Breast epithelium (tissue), 4 donors: ENCODE measurements around the gene TNFSF8. TPM values are rescaled to one million over a fixed set of nuclear protein-coding genes. Genes with fewer than 3 reads are reported as not detected.

Experiments
- DNase-seq, 2 donors: peaks; one replicate each; pipeline ENCODE4 v3.0.0-alpha.2; 2019; ENCODE audit warnings: low spot score in 2 of 2
- H3K27ac ChIP-seq, 2 donors: fragments of 200-600 bp; sonication (generic) in 1 of 2; one replicate each; pipeline ENCODE4 v1.5.1; 2016 to 2019; ENCODE audit warnings: mild to moderate bottlenecking in 1 of 2
- H3K27me3 ChIP-seq, 2 donors: fragments of 200-600 bp; sonication (generic) in 1 of 2; one replicate each; pipeline versions ENCODE4 v1.5.1 to v1.6.0; 2017 to 2019; ENCODE audit warnings: control low read depth in 1 of 2, mild to moderate bottlenecking in 1 of 2
- H3K36me3 ChIP-seq: fragments of 200-600 bp; one replicate; pipeline ENCODE4 v1.5.1; 2019
- H3K4me1 ChIP-seq, 2 donors: fragments of 200-600 bp; sonication (generic); one replicate each; pipeline ENCODE4 v1.5.1; 2016 to 2019; ENCODE audit warnings: control low read depth in 1 of 2
- H3K4me3 ChIP-seq, 3 donors: fragments of 200-600 bp; sonication (generic); 1 replicate in 2 of 3; 2 replicates in 1 of 3; pipeline ENCODE4 v1.5.1; 2016 to 2019; ENCODE audit warnings: mild to moderate bottlenecking in 3 of 3, moderate library complexity in 2 of 3
- H3K9me3 ChIP-seq, 2 donors: fragments of 200-600 bp; sonication (generic) in 1 of 2; one replicate each; pipeline ENCODE4 v1.5.1; 2016 to 2019; ENCODE audit warnings: control low read depth in 1 of 2
- CTCF ChIP-seq, 3 donors: fragments of 450-650 bp; IDR thresholded peaks; one replicate each; pipeline ENCODE4 v1.5.1; 2016 to 2017; ENCODE audit warnings: antibody characterized with exemption in 3 of 3, mild to moderate bottlenecking in 3 of 3, moderate library complexity in 3 of 3
- POLR2A ChIP-seq: fragments of 450-650 bp; IDR thresholded peaks from one replicate; pipeline ENCODE4 v1.6.1; 2016; ENCODE audit warnings: antibody characterized with exemption, mild to moderate bottlenecking, moderate library complexity
- POLR2AphosphoS5 ChIP-seq, 3 donors: sonication (generic); formaldehyde crosslinking; IDR thresholded peaks; one replicate each; pipeline ENCODE4 v1.6.1; 2017; ENCODE audit warnings: antibody characterized with exemption in 3 of 3
- intact Hi-C: fragments of 100-400 bp; cut with DNase I; formaldehyde crosslinking; loops from one replicate; pipeline ENCODE4 v1.15.1; 2023; ENCODE audit warnings: low total_unique reads
- total RNA-seq, 3 donors: library from RNA; depleted of rRNA; stranded (reverse); fragments of >200 nt; gene quantifications; one replicate each; pipeline ENCODE4 v1.1.0, GENCODE V29; 2016

The TNFSF8 gene, protein sequence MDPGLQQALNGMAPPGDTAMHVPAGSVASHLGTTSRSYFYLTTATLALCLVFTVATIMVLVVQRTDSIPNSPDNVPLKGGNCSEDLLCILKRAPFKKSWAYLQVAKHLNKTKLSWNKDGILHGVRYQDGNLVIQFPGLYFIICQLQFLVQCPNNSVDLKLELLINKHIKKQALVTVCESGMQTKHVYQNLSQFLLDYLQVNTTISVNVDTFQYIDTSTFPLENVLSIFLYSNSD
- 1 to 10 TPM; 2.6 to 9.8 (median 4.7) TPM for total RNA-seq

DNA sequence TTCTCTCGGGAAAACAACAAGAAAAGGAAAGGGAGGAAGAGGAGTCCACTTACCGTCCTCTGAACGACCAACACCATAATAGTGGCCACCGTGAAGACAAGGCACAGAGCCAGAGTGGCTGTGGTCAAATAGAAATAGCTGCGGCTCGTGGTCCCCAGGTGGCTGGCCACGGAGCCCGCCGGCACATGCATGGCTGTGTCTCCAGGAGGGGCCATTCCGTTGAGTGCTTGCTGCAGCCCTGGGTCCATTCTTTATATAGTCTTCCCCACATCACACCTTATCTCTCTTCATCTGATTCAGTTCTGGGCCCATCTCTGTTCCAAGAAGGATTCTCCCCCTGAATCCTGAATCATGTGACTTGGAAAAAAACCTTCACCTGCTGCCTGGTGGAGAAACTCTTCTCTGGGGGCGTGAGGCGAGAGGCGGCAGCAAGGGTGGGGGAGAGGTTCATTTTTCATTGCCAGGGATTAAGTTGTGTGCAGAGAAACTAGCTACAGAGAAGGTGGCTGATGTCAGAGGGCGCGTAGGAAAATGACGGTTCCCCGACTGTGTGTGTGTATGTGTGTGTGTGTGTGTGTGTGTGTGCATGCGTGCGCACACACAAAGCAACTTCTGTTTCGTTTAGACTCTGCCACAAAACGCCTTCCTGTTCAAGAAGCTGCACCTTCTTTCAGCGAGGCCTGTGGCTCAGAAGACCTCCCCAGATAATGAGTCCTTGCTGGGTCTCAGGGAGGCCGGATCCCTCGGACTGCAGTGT, at the start of gene TNFSF8:
Gene TNFSF8, minus strand, starts transcription at position 536 of the 757 bp plus-strand sequence. Its CDS starts 288 bp downstream, at position 248.
- H3K9me3 ChIP-seq, result no peaks in the 10 kb centered on the region
- H3K4me3 ChIP-seq, result peak within 1 kb of the TSS; percentile 12 to 35 (median 24)
- no peak within 1 kb of the TSS for H3K27ac ChIP-seq
- no peaks in the 10 kb centered on the region for H3K4me1 ChIP-seq
- H3K36me3 ChIP-seq, result no peaks in the 10 kb centered on the region
- no peak for TF ChIP-seq POLR2A
- DNase-seq, result no peak
- intact Hi-C loops, result no loop called here
- H3K27me3 ChIP-seq, result no peaks in the 10 kb centered on the region

- intact Hi-C loops, result no loop called here
- no peaks in the 10 kb centered on the region for H3K36me3 ChIP-seq
- TF ChIP-seq CTCF (IDR thresholded peaks at IDR 0.05) (no peak), POLR2A (no peak), POLR2AphosphoS5 (IDR thresholded peaks at IDR 0.05) (no peak)
- no peaks in the 10 kb centered on the region for H3K9me3 ChIP-seq
- no peak overlapping the region for H3K27ac ChIP-seq
- H3K27me3 ChIP-seq, result no peaks in the 10 kb centered on the region
- H3K4me1 ChIP-seq, result no peaks in the 10 kb centered on the region
- no peak overlapping the region for H3K4me3 ChIP-seq
- no peak for DNase-seq
These were observed 42.8 kb upstream of the TNFSF8 start for GRCh38 chr9:114973216-114973615.

DNA sequence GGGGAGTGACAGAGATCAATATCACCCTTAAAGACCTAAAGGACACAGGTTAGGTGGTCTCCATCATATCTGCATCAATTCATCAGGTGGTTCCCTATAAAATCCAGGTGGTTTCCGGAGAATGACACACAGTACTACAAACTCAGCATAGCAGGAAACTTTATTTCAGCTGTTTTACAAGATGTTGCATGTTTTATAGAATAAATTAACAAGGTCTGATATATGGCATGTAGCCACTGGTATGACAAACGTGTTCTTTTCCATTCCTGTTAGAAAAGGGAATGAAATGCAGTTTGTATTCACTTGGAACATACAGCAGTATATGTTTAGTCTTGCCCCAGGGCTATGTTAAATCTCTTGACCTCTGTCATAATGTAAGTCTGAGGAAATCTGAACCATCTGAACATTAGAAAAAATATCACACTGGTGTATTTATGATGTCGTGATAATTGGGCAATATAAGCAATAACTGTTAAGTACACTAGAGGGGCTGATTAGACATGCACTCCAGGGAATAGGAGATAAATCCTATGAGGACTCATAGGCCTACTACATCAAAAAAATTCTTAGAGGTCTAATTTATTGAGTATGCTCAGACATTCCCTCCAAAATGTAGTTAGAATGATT, 42.2 kb upstream of the TNFSF8 start:
- intact Hi-C loops, result no loop called here
- Histone ChIP-seq H3K4me1 (no peaks in the 10 kb centered on the region), H3K36me3 (no peaks in the 10 kb centered on the region), H3K27ac (no peak overlapping the region), H3K9me3 (no peaks in the 10 kb centered on the region), H3K4me3 (no peak overlapping the region), H3K27me3 (no peaks in the 10 kb centered on the region)
- TF ChIP-seq CTCF (IDR thresholded peaks at IDR 0.05), result no peak
- no peak for TF ChIP-seq POLR2A
- TF ChIP-seq POLR2AphosphoS5 (IDR thresholded peaks at IDR 0.05), result no peak
- no peak for DNase-seq

GRCh38 chr9:114969269-114969668, 38.9 kb upstream of the TNFSF8 start:
- Histone ChIP-seq H3K27ac (no peak overlapping the region), H3K36me3 (no peaks in the 10 kb centered on the region), H3K4me1 (no peaks in the 10 kb centered on the region), H3K4me3 (no peak overlapping the region), H3K9me3 (no peaks in the 10 kb centered on the region), H3K27me3 (no peaks in the 10 kb centered on the region)
- intact Hi-C loops, result no loop called here
- TF ChIP-seq POLR2A (no peak), POLR2AphosphoS5 (IDR thresholded peaks at IDR 0.05) (no peak), CTCF (IDR thresholded peaks at IDR 0.05) (no peak)
- no peak for DNase-seq

DNA sequence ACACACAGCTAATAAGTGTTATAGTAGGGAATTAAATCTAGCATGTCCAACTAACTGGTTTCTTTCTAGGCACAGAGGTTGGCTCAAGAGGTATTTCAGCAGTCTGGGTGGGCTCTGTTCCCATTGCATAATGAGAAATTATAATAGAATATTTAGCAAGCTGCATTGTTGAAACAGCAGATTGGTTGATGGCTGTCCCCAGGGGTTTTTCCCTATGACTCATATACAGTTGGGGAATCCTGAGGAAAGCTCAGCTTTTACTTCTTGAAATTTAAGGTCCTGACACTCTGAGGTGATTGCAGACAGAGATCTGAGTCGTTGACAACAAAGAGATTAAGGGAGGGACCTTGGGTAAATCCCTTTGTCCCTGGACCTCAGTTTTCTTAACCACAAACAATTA, 38.3 kb upstream of the TNFSF8 start:
- Histone ChIP-seq H3K36me3 (no peaks in the 10 kb centered on the region), H3K27ac (no peak overlapping the region), H3K4me1 (no peaks in the 10 kb centered on the region), H3K4me3 (no peak overlapping the region), H3K9me3 (no peaks in the 10 kb centered on the region), H3K27me3 (no peaks in the 10 kb centered on the region)
- DNase-seq, result no peak
- intact Hi-C loops, result no loop called here
- TF ChIP-seq CTCF (IDR thresholded peaks at IDR 0.05) (no peak), POLR2AphosphoS5 (IDR thresholded peaks at IDR 0.05) (no peak), POLR2A (no peak)
